WTC11 (cell line): Measurements from ENCODE around the gene UBE2N. TPM values are rescaled to one million over a fixed set of nuclear protein-coding genes. Genes with fewer than 3 reads are reported as not detected.

Experiments
- ATAC-seq: fragments of 200-7000 bp; cut with Tn5 transposase; 2 replicates; pipeline ENCODE4 v1.10.0; 2021; ENCODE audit warnings: mild to moderate bottlenecking, moderate library complexity
- CTCF ChIA-PET: fragments of 300-600 bp; sonication (Branson Sonifier 250); formaldehyde crosslinking; loops from one replicate; lab custom pipeline; 2021; ENCODE audit warnings: antibody characterized with exemption; lab: Charles Lee
- POLR2A ChIA-PET: fragments of 350-600 bp; sonication (Branson Sonifier 250); formaldehyde crosslinking; loops from one replicate; lab custom pipeline; 2021; ENCODE audit warnings: antibody characterized with exemption; lab: Charles Lee
- DNase-seq: peaks from one replicate; pipeline ENCODE4 v3.0.0; 2021; ENCODE audit warnings: low spot score
- H3K27ac Mint-ChIP-seq: 2 replicates; pipeline ENCODE4 v1.8.0; 2021; ENCODE audit warnings: mixed read lengths
- H3K27me3 Mint-ChIP-seq: 2 replicates; pipeline ENCODE4 v1.8.0; 2021; ENCODE audit warnings: low read depth, mild to moderate bottlenecking, moderate library complexity, mixed read lengths
- H3K36me3 Mint-ChIP-seq: 2 replicates; pipeline ENCODE4 v1.8.0; 2021; ENCODE audit warnings: mixed read lengths
- H3K4me1 Mint-ChIP-seq: 2 replicates; pipeline ENCODE4 v1.8.0; 2022; ENCODE audit warnings: mixed read lengths
- H3K4me3 Mint-ChIP-seq: 2 replicates; pipeline ENCODE4 v1.8.0; 2021; ENCODE audit warnings: mild to moderate bottlenecking, moderate library complexity, mixed read lengths
- H3K9me3 Mint-ChIP-seq: 2 replicates; pipeline ENCODE4 v1.8.0; 2021; ENCODE audit warnings: mixed read lengths
- CREM ChIP-seq: sonication (generic); formaldehyde crosslinking; IDR thresholded peaks from 2 replicates; pipeline ENCODE4 v1.8.1; 2022; ENCODE audit warnings: mild to moderate bottlenecking, missing genetic modification reagents, moderate library complexity
- E2F1 ChIP-seq: sonication (generic); formaldehyde crosslinking; IDR thresholded peaks from 2 replicates; pipeline ENCODE4 v1.8.0; 2022; ENCODE audit warnings: mild to moderate bottlenecking, missing genetic modification reagents
- ERG ChIP-seq: fragments of 250-450 bp; sonication (Bioruptor Pico); IDR thresholded peaks from 2 replicates; pipeline ENCODE4 v1.8.0; 2021; ENCODE audit warnings: mild to moderate bottlenecking
- ESRRA ChIP-seq: sonication (generic); formaldehyde crosslinking; IDR thresholded peaks from 2 replicates; pipeline ENCODE4 v1.8.1; 2022; ENCODE audit warnings: mild to moderate bottlenecking, missing genetic modification reagents, borderline replicate concordance
- HMGXB4 ChIP-seq: sonication (generic); formaldehyde crosslinking; IDR thresholded peaks from 2 replicates; pipeline ENCODE4 v1.8.1; 2023; ENCODE audit warnings: mild to moderate bottlenecking, moderate library complexity, missing genetic modification reagents
- IRF1 ChIP-seq: sonication (generic); formaldehyde crosslinking; IDR thresholded peaks from 2 replicates; pipeline ENCODE4 v1.8.0; 2023; ENCODE audit warnings: missing genetic modification reagents
- NR3C1 ChIP-seq: sonication (generic); formaldehyde crosslinking; conservative IDR thresholded peaks from 2 replicates; pipeline ENCODE4 v1.8.1; 2023; ENCODE audit warnings: low read depth, mild to moderate bottlenecking, missing genetic modification reagents
- PRDM15 ChIP-seq: sonication (generic); formaldehyde crosslinking; IDR thresholded peaks from 2 replicates; pipeline ENCODE4 v1.8.0; 2022; ENCODE audit warnings: missing genetic modification reagents
- PREB ChIP-seq: sonication (generic); formaldehyde crosslinking; IDR thresholded peaks from 2 replicates; pipeline ENCODE4 v1.8.1; 2022; ENCODE audit warnings: mild to moderate bottlenecking, missing genetic modification reagents, moderate library complexity, borderline replicate concordance
- SOX15 ChIP-seq: fragments of 250-450 bp; sonication (Bioruptor Pico); IDR thresholded peaks from 2 replicates; pipeline ENCODE4 v1.9.0; 2021; ENCODE audit warnings: mild to moderate bottlenecking
- TCF7 ChIP-seq: sonication (generic); formaldehyde crosslinking; IDR thresholded peaks from 2 replicates; pipeline ENCODE4 v1.8.0; 2022; ENCODE audit warnings: mild to moderate bottlenecking, low read depth, missing genetic modification reagents, moderate library complexity
- ZBTB43 ChIP-seq: sonication (generic); formaldehyde crosslinking; IDR thresholded peaks from 2 replicates; pipeline ENCODE4 v1.8.1; 2023; ENCODE audit warnings: mild to moderate bottlenecking, missing genetic modification reagents
- ZNF121 ChIP-seq: sonication (generic); formaldehyde crosslinking; IDR thresholded peaks from 2 replicates; pipeline ENCODE4 v1.8.0; 2023; ENCODE audit warnings: missing genetic modification reagents
- ZNF317 ChIP-seq: sonication (generic); formaldehyde crosslinking; IDR thresholded peaks from 2 replicates; pipeline ENCODE4 v1.8.1; 2023; ENCODE audit warnings: low read depth, mild to moderate bottlenecking, moderate library complexity, missing genetic modification reagents, borderline replicate concordance
- total RNA-seq: library from RNA; stranded (reverse); gene quantifications from 3 replicates; pipeline ENCODE4 v1.2.3, GENCODE V29; 2021

The UBE2N gene
- total RNA-seq, 1 experiment from 2014 or later: 195 TPM

- ATAC-seq: no peak
- no peak for DNase-seq
- H3K9me3 Mint-ChIP-seq: no peaks in the 10 kb centered on the region
- CTCF ChIA-PET: interaction anchor here (0.8 kb wide), 1 partner anchor 10 kb away, joined by 7 read pairs; no protein-coding TSS in a partner anchor
- POLR2A ChIA-PET: no interaction called here
- no peak overlapping the region for H3K4me3 Mint-ChIP-seq
- no peaks in the 10 kb centered on the region for H3K27me3 Mint-ChIP-seq
- H3K27ac Mint-ChIP-seq: no peak overlapping the region
- TF ChIP-seq HMGXB4 (CRISPR knock-in tag) (no peak), PRDM15 (no peak), ZBTB43 (CRISPR knock-in tag) (no peak)
- peaks cover 42% of the 10 kb centered on the region for H3K4me1 Mint-ChIP-seq
- peaks cover 3% of the 10 kb centered on the region; the same call in 1 of the 2 replicates for H3K36me3 Mint-ChIP-seq
Observed at GRCh38 chr12:93429448-93429847, 12.3 kb downstream of the UBE2N start.

GRCh38 chr12:93427779-93428564, 13.8 kb downstream of the UBE2N start:
- no peaks in the 10 kb centered on the region for H3K27me3 Mint-ChIP-seq
- CTCF ChIA-PET: interaction anchor here (1.2 kb wide), 1 partner anchor 8 kb away, joined by 6 read pairs; no protein-coding TSS in a partner anchor
- H3K9me3 Mint-ChIP-seq: no peaks in the 10 kb centered on the region
- DNase-seq: no peak
- H3K36me3 Mint-ChIP-seq: no peaks in the 10 kb centered on the region
- no peak for TF ChIP-seq IRF1 (CRISPR knock-in tag)
- TF ChIP-seq ZNF121 (CRISPR knock-in tag): peak; percentile 41; the same call in 1 of the 2 replicates
- peak overlapping the region; percentile 22; the same call in 1 of the 2 replicates for H3K27ac Mint-ChIP-seq
- no peak for ATAC-seq
- peaks cover 55% of the 10 kb centered on the region for H3K4me1 Mint-ChIP-seq
- H3K4me3 Mint-ChIP-seq: no peak overlapping the region
- POLR2A ChIA-PET: interaction anchor here (0.6 kb wide), 1 partner anchor 550 kb away, joined by 3 read pairs; no protein-coding TSS in a partner anchor

- CTCF ChIA-PET: no interaction called here
- DNase-seq (no peak), ATAC-seq (peak; percentile 45)
- POLR2A ChIA-PET: no interaction called here
- no peaks in the 10 kb centered on the region for H3K9me3 Mint-ChIP-seq
- peaks cover 69% of the 10 kb centered on the region for H3K4me1 Mint-ChIP-seq
- peak overlapping the region; percentile 60; the same call in 1 of the 2 replicates for H3K27ac Mint-ChIP-seq
- H3K36me3 Mint-ChIP-seq: no peaks in the 10 kb centered on the region
- no peaks in the 10 kb centered on the region for H3K27me3 Mint-ChIP-seq
- no peak overlapping the region for H3K4me3 Mint-ChIP-seq
- TF ChIP-seq HMGXB4 (CRISPR knock-in tag) (no peak), ERG (CRISPR knock-in tag) (no peak), E2F1 (CRISPR knock-in tag) (no peak), ESRRA (no peak), PREB (CRISPR knock-in tag) (no peak), ZNF317 (CRISPR knock-in tag) (no peak), TCF7 (CRISPR knock-in tag) (no peak), CREM (CRISPR knock-in tag) (no peak), SOX15 (CRISPR knock-in tag) (no peak), NR3C1 (CRISPR knock-in tag) (no peak)
Observed at GRCh38 chr12:93426412-93426805, 15.3 kb downstream of the UBE2N start.
